K562 (cell line): Measurements from ENCODE around the gene CREG1. TPM values are rescaled to one million over a fixed set of nuclear protein-coding genes. Genes with fewer than 3 reads are reported as not detected.

Source experiments
- ATAC-seq: fragments of 200-7000 bp; cut with Tn5 transposase; 3 replicates; pipeline ENCODE4 v1.9.1; 2020; ENCODE audit warnings: moderate library complexity
- BruUV-seq: library from RNA; stranded (reverse); fragments of 400-500 nt; replicated peaks from 2 replicates; lab custom pipeline; 2021; lab: Mats Ljungman, UMichigan
- CTCF ChIA-PET: fragments of 300-600 bp; formaldehyde crosslinking; extraction: SDS; loops from one replicate; lab custom pipeline; 2021; ENCODE audit warnings: low intra/inter-chr PET ratio; lab: Yijun Ruan, JAX
- POLR2A ChIA-PET: fragments of 300-600, 350-650 bp; sonication (Branson Sonifier 250); formaldehyde crosslinking; extraction: SDS; loops from one replicate; lab custom pipeline; 2021; ENCODE audit warnings: antibody characterized with exemption, inconsistent platforms; lab: Yijun Ruan, JAX
- DNase-seq, 4 experiments: peaks; one replicate each; pipeline versions ENCODE4 v3.0.0 to v3.0.0-alpha.2; 2011 to 2018; ENCODE audit warnings: low spot score in 3 of 4, mixed read lengths in 3 of 4; ENCODE audit errors: extremely low read depth in 1 of 4
- FAIRE-seq: peaks from 2 replicates; lab custom pipeline; 2011; peaks lifted over from hg19 to GRCh38; lab: Jason Lieb, UNC
- H2AFZ ChIP-seq: 2 replicates; pipeline ENCODE4 v1.6.0; 2011; ENCODE audit warnings: low read depth, low read length, control low read depth, inconsistent platforms
- H3K27ac ChIP-seq: fragments of 200-600 bp; 3 replicates; pipeline ENCODE4 v1.8.0; 2011; ENCODE audit warnings: low read depth, mild to moderate bottlenecking, control low read depth, inconsistent platforms, low read length, moderate library complexity, mixed read lengths; ENCODE audit errors: extremely low read depth
- H3K27me3 ChIP-seq, 2 experiments: fragments of 300-600 bp in 1 of 2; 2 replicates in 1 of 2; 3 replicates in 1 of 2; pipeline versions ENCODE4 v1.6.0 to v1.8.0; 2011; ENCODE audit warnings: inconsistent platforms in 2 of 2, low read length in 2 of 2, mild to moderate bottlenecking in 1 of 2, mixed read lengths in 1 of 2, moderate library complexity in 1 of 2; ENCODE audit not compliant: control insufficient read depth in 2 of 2, insufficient read depth in 2 of 2
- H3K36me3 ChIP-seq: fragments of 300-600 bp; 3 replicates; pipeline ENCODE4 v1.8.0; 2011; ENCODE audit warnings: mild to moderate bottlenecking, low read length, inconsistent platforms; ENCODE audit not compliant: control insufficient read depth, insufficient read depth
- H3K4me1 ChIP-seq, 2 experiments: fragments of 200-600 bp in 1 of 2; replicated peaks in 1 of 2; 2 replicates in 1 of 2; 3 replicates in 1 of 2; pipeline versions ENCODE4 v1.5.1 to v1.8.0; 2011; ENCODE audit warnings: inconsistent platforms in 2 of 2, low read length in 2 of 2, mild to moderate bottlenecking in 1 of 2, mixed read lengths in 1 of 2, moderate library complexity in 1 of 2; ENCODE audit not compliant: control insufficient read depth in 2 of 2, insufficient read depth in 2 of 2
- H3K4me2 ChIP-seq: 2 replicates; pipeline ENCODE4 v1.6.1; 2011; ENCODE audit warnings: low read length, control low read depth, inconsistent platforms, mixed read lengths; ENCODE audit not compliant: insufficient read depth
- H3K4me3 ChIP-seq: fragments of 200-600 bp; sonication (generic), shearing (Covaris generic); 2 replicates; pipeline ENCODE4 v1.5.1; 2016; ENCODE audit warnings: control low read depth, inconsistent platforms
- H3K79me2 ChIP-seq: fragments of 200-600 bp; 3 replicates; pipeline ENCODE4 v1.8.0; 2011; ENCODE audit warnings: low read length, inconsistent platforms; ENCODE audit not compliant: control insufficient read depth, insufficient read depth
- H3K9ac ChIP-seq, 2 experiments: 2 replicates each; pipeline versions ENCODE4 v1.6.0 to v1.6.1; 2011; ENCODE audit warnings: low read depth in 2 of 2, low read length in 2 of 2, control low read depth in 1 of 2, inconsistent platforms in 1 of 2, mild to moderate bottlenecking in 1 of 2, mixed read lengths in 1 of 2; ENCODE audit not compliant: insufficient read depth in 1 of 2
- H3K9me1 ChIP-seq: one replicate; pipeline ENCODE4 v1.6.0; 2011; ENCODE audit warnings: inconsistent platforms, mild to moderate bottlenecking, low read length, moderate library complexity; ENCODE audit not compliant: control insufficient read depth, insufficient read depth
- H3K9me3 ChIP-seq: replicated peaks from 2 replicates; pipeline ENCODE4 v1.5.1; 2011; ENCODE audit warnings: low read depth, low read length, inconsistent platforms; ENCODE audit not compliant: control insufficient read depth, insufficient read depth
- H4K20me1 ChIP-seq: replicated peaks from 2 replicates; pipeline ENCODE4 v1.6.1; 2011; ENCODE audit warnings: low read length, inconsistent platforms, mixed read lengths; ENCODE audit not compliant: control insufficient read depth, insufficient read depth
- BHLHE40 ChIP-seq: IDR thresholded peaks from 2 replicates; pipeline ENCODE4 v1.6.1; 2011; ENCODE audit warnings: low read length, improper control_type of control experiment
- CBX2 ChIP-seq: fragments of 200-600 bp; sonication (generic); IDR thresholded peaks from one replicate; pipeline ENCODE4 v1.6.1; 2012; ENCODE audit warnings: mild to moderate bottlenecking, low read length, inconsistent platforms; ENCODE audit not compliant: insufficient read depth, poor library complexity, severe bottlenecking
- CEBPB ChIP-seq: fragments of 450-650 bp; IDR thresholded peaks from 2 replicates; pipeline ENCODE4 v1.6.1; 2016; ENCODE audit warnings: missing genetic modification characterization, missing compliant biosample characterization
- CEBPG ChIP-seq, 3 experiments: fragments of 200-800 bp in 1 of 3; sonication (Bioruptor generic) in 1 of 3; sonication (generic) in 1 of 3; formaldehyde crosslinking in 1 of 3; IDR thresholded peaks in 2 of 3; conservative IDR thresholded peaks in 1 of 3; 2 replicates each; pipeline versions ENCODE4 v1.6.1 to v1.8.0; 2016 to 2022; ENCODE audit warnings: missing compliant biosample characterization in 2 of 3, missing genetic modification characterization in 2 of 3, mild to moderate bottlenecking in 1 of 3, missing genetic modification reagents in 1 of 3
- CREB5 ChIP-seq: fragments of 250-450 bp; sonication (Bioruptor Pico); IDR thresholded peaks from 2 replicates; pipeline ENCODE4 v1.5.0; 2020; ENCODE audit warnings: mild to moderate bottlenecking
- ESRRB ChIP-seq: fragments of 250-450 bp; sonication (Bioruptor Pico); IDR thresholded peaks from 2 replicates; pipeline ENCODE4 v1.5.0; 2020; ENCODE audit warnings: mild to moderate bottlenecking, moderate library complexity, borderline replicate concordance
- MTF1 ChIP-seq: fragments of 250-450 bp; sonication (Bioruptor Pico); IDR thresholded peaks from 2 replicates; pipeline ENCODE4 v1.9.0; 2021; ENCODE audit warnings: moderate library complexity, mild to moderate bottlenecking, inconsistent platforms, borderline replicate concordance
- PHTF2 ChIP-seq: fragments of 250-450 bp; sonication (Bioruptor Pico); IDR thresholded peaks from 2 replicates; pipeline ENCODE4 v1.5.0; 2021; ENCODE audit warnings: mild to moderate bottlenecking
- POLR2AphosphoS5 ChIP-seq: IDR thresholded peaks from 2 replicates; pipeline ENCODE4 v1.6.1; 2011; ENCODE audit warnings: mild to moderate bottlenecking, low read depth, low read length, moderate library complexity; ENCODE audit not compliant: control insufficient read depth, insufficient read depth
- POLR2B ChIP-seq: fragments of 450-650 bp; IDR thresholded peaks from 2 replicates; pipeline ENCODE4 v1.6.1; 2018; ENCODE audit warnings: low read depth; ENCODE audit not compliant: partially characterized antibody
- SRSF9 ChIP-seq: fragments of 200-400 bp; formaldehyde crosslinking; IDR thresholded peaks from 2 replicates; pipeline ENCODE4 v1.6.1; 2017; ENCODE audit warnings: low read depth, low read length, borderline replicate concordance
- SUPT5H ChIP-seq: fragments of 450-650 bp; IDR thresholded peaks from 2 replicates; pipeline ENCODE4 v1.6.1; 2016
- TBP ChIP-seq: optimal IDR thresholded peaks from 2 replicates; pipeline ENCODE3; 2011; ENCODE audit warnings: low read depth, low read length, improper control_type of control experiment
- THAP12 ChIP-seq: fragments of 250-450 bp; sonication (Bioruptor Pico); IDR thresholded peaks from 2 replicates; pipeline ENCODE4 v1.9.0; 2021; ENCODE audit warnings: mild to moderate bottlenecking, inconsistent platforms
- ZNF217 ChIP-seq: sonication (generic); formaldehyde crosslinking; IDR thresholded peaks from 2 replicates; pipeline ENCODE4 v1.8.0; 2022; ENCODE audit warnings: mild to moderate bottlenecking, missing genetic modification reagents
- ZNF347 ChIP-seq: fragments of 450-650 bp; formaldehyde crosslinking; IDR thresholded peaks from 2 replicates; pipeline ENCODE4 v1.4.0; 2020; ENCODE audit warnings: low read depth, mild to moderate bottlenecking, moderate library complexity
- ZNF408 ChIP-seq: fragments of 250-450 bp; sonication (Bioruptor Pico); IDR thresholded peaks from 2 replicates; pipeline ENCODE4 v1.4.0; 2020; ENCODE audit warnings: low read depth, mild to moderate bottlenecking, moderate library complexity
- ZNF79 ChIP-seq: fragments of 250-450 bp; sonication (Bioruptor Pico); IDR thresholded peaks from 2 replicates; pipeline ENCODE4 v1.4.0; 2020; ENCODE audit warnings: low read depth, mild to moderate bottlenecking, moderate library complexity
- WGBS: fragments of 100-300 bp; shearing (Covaris generic); methylation state at CpG from one replicate; pipeline ENCODE4 v1.1.6; 2016; ENCODE audit warnings: low coverage, mixed read lengths; ENCODE audit not compliant: insufficient coverage; ENCODE audit errors: missing lambda C conversion rate; 5-methylcytosine and 5-hydroxymethylcytosine counted together
- in situ Hi-C: fragments of 300-500 bp; cut with MboI; formaldehyde crosslinking; loops from 4 replicates; pipeline ENCODE4 v1.15.0; 2018; ENCODE audit warnings: inconsistent platforms, mixed read lengths
- intact Hi-C: fragments of 100-400 bp; cut with micrococcal nuclease; formaldehyde crosslinking; loops from 2 replicates; pipeline ENCODE4 v1.14.2; 2022
- polyA plus RNA-seq, 8 experiments: library from polyadenylated mRNA; depleted of rRNA in 4 of 8; stranded (reverse) in 5 of 8; unstranded in 3 of 8; fragments of >200 nt; fragmentation: Nextera tagmentation in 2 of 8; fragmentation: Illumina TruSeq in 1 of 8; extraction: Ambion mirVana in 2 of 8; extraction: Trizol in 1 of 8; gene quantifications; 2 replicates each; pipeline versions ENCODE4 v1.2.1 to v1.2.3, GENCODE V29; 2011 to 2014; ENCODE audit warnings: inconsistent platforms in 1 of 8, missing spikeins in 1 of 8
- total RNA-seq, 7 experiments: library from RNA; depleted of rRNA in 6 of 7; stranded (reverse); fragments of >200 nt in 6 of 7; fragmentation: Illumina TruSeq in 2 of 7; extraction: Trizol in 2 of 7; gene quantifications; 2 replicates each; pipeline versions ENCODE4 v1.2.1 to v1.2.3, GENCODE V29; 2011 to 2021; ENCODE audit warnings: low replicate concordance in 1 of 7

CREG1 gene
- total and polyA plus RNA-seq, 9 of the 15 experiments (the other 6 are each of a cell fraction or from before 2014, with no cell fraction given), result 45.7 to 272 (median 161) TPM

- in situ Hi-C loops (no loop called here), intact Hi-C loops (loop anchor here (5.0 kb wide), 1 partner anchor 322 kb away; the partner anchor contains the start of gene POU2F1)
- no peak overlapping the region for H3K4me2 ChIP-seq
- H2AFZ ChIP-seq, result no peak overlapping the region
- no peak overlapping the region for H3K4me3 ChIP-seq
- no peaks in the 10 kb centered on the region for H3K27me3 ChIP-seq
- FAIRE-seq, result no peak
- H3K9me1 ChIP-seq, result no peaks in the 10 kb centered on the region
- H4K20me1 ChIP-seq, result no peaks in the 10 kb centered on the region
- WGBS, result 90% methylated on average over 3 of the region's 3 CpGs
- no peak overlapping the region for H3K27ac ChIP-seq
- no peak overlapping the region for H3K9ac ChIP-seq
- H3K36me3 ChIP-seq, result peaks cover 74% of the 10 kb centered on the region
- no peak for ATAC-seq
- peaks cover 26% of the 10 kb centered on the region for H3K79me2 ChIP-seq
- peaks cover 27 to 40% of the 10 kb centered on the region in 2 experiments; a peak in 4 of 5 replicates for H3K4me1 ChIP-seq
- ChIA-PET CTCF (no interaction called here), POLR2A (interaction anchor here (0.7 to 6.1 kb wide), 6 partner anchors 7 to 258 kb away, joined by 3 to 71 read pairs (median 9); partner anchors contain the start of gene CREG1)
- H3K9me3 ChIP-seq, result no peaks in the 10 kb centered on the region
- DNase-seq, result no peak
- BruUV-seq, result no TSS peak
- TF ChIP-seq ESRRB (CRISPR knock-in tag) (no peak), POLR2AphosphoS5 (0 out of 2 replicates have a peak, but pooled peaks have one; percentile 27), ZNF217 (CRISPR knock-in tag) (no peak), TBP (no peak), CBX2 (no peak), CREB5 (CRISPR knock-in tag) (no peak), ZNF408 (CRISPR knock-in tag) (no peak), THAP12 (no peak), POLR2B (peak; percentile 39), PHTF2 (CRISPR knock-in tag) (no peak), ZNF347 (CRISPR knock-in tag) (no peak), SUPT5H (no peak; the same call in 1 of the 2 replicates), ZNF79 (no peak), SRSF9 (no peak), BHLHE40 (no peak), CEBPG (CRISPR knock-in tag; IDR thresholded peaks at IDR 0.05) (peak; percentile 83), CEBPG (tag; conservative IDR thresholded peaks at IDR 0.05 in 1 of 2, IDR thresholded peaks at IDR 0.05 in 1 of 2) (peak; percentile 88 to 96), CEBPB (tag) (peak; percentile 99), MTF1 (no peak)
Observed at GRCh38 chr1:167544447-167545093, 9.0 kb downstream of the CREG1 start.
